Measurements from ENCODE around the gene CDH26.

The CDH26 gene

DNA sequence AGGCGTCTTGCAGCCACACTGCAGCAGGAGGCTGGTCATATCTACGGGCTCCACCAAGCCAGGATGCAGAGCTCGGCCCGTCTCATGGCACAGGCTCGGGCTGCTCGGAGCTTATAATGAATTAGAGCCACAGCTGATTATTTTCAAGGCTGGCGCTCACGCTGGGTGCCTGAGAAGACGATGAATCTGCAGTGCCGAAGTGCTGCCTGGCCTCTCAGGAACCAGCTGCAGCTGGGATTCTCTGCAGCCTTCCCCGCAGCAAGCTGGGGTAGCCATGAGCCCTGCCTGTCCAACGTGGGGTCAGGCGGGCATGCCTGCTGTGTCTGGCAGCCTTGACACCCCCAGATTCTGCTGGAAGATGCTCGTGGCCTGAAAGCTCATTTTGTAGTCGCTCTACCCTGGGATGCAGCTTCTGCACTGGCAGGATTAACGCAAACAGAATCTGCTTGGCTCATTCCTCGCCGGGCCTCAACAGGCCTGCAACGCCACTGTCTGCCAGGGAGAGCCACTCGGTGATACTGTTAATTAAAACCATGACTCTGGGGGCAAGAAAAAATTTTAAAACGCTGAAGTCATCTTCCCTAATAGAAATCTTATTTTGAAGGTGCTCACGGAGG is 104.3 kb downstream of the CDH26 start:
- Histone ChIP-seq H3K27ac (ENCODE audit: low read length) (no peak overlapping the region), H3K36me3 (replicated peaks; ENCODE audit: insufficient read depth, low read length) (no peaks in the 10 kb centered on the region), H3K27me3 (replicated peaks; ENCODE audit: insufficient read depth, low read length) (no peaks in the 10 kb centered on the region), H3K79me2 (ENCODE audit: low read length) (no peaks in the 10 kb centered on the region), H3K9ac (ENCODE audit: low read length) (no peak overlapping the region), H3K4me3 (ENCODE audit: low read length) (no peak overlapping the region), H3K9me2 (replicated peaks; ENCODE audit: insufficient read depth, low read length) (no peaks in the 10 kb centered on the region), H2AFZ (ENCODE audit: low read length) (no peak overlapping the region), H3K4me2 (ENCODE audit: low read depth, low read length) (no peak overlapping the region), H3F3A (ENCODE audit: insufficient read depth, low read length) (no peaks in the 10 kb centered on the region), H3K4me1 (ENCODE audit: low read length) (no peaks in the 10 kb centered on the region), H4K20me1 (ENCODE audit: insufficient read depth, low read length) (no peaks in the 10 kb centered on the region), H3K9me3 (replicated peaks; ENCODE audit: insufficient read depth, low read length) (no peaks in the 10 kb centered on the region)
- no peak for TF ChIP-seq CTCF (IDR thresholded peaks at IDR 0.05; ENCODE audit: low read length)
- TF ChIP-seq EZH2phosphoT487 (IDR thresholded peaks at IDR 0.05; ENCODE audit: low read length) = no peak
- no peak for TF ChIP-seq EZH2 (optimal IDR thresholded peaks at IDR 0.05; ENCODE audit: low read depth, low read length)
- no peak for DNase-seq

- no peaks in the 10 kb centered on the region for H3F3A ChIP-seq (ENCODE audit: insufficient read depth, low read length)
- H3K79me2 ChIP-seq (ENCODE audit: low read length) = no peaks in the 10 kb centered on the region
- H2AFZ ChIP-seq (ENCODE audit: low read length) = no peak overlapping the region
- H3K4me1 ChIP-seq (ENCODE audit: low read length) = no peaks in the 10 kb centered on the region
- H3K4me3 ChIP-seq (ENCODE audit: low read length) = no peak overlapping the region
- no peaks in the 10 kb centered on the region for H3K27me3 ChIP-seq (replicated peaks; ENCODE audit: insufficient read depth, low read length)
- no peak overlapping the region for H3K27ac ChIP-seq (ENCODE audit: low read length)
- TF ChIP-seq EZH2phosphoT487 (IDR thresholded peaks at IDR 0.05; ENCODE audit: low read length) (no peak), EZH2 (optimal IDR thresholded peaks at IDR 0.05; ENCODE audit: low read depth, low read length) (no peak), CTCF (IDR thresholded peaks at IDR 0.05; ENCODE audit: low read length) (no peak)
- H3K9me2 ChIP-seq (replicated peaks; ENCODE audit: insufficient read depth, low read length) = no peaks in the 10 kb centered on the region
- DNase-seq = no peak
- no peak overlapping the region for H3K9ac ChIP-seq (ENCODE audit: low read length)
- H3K9me3 ChIP-seq (replicated peaks; ENCODE audit: insufficient read depth, low read length) = no peaks in the 10 kb centered on the region
- no peak overlapping the region for H3K4me2 ChIP-seq (ENCODE audit: low read depth, low read length)
- H4K20me1 ChIP-seq (ENCODE audit: insufficient read depth, low read length) = no peaks in the 10 kb centered on the region
- H3K36me3 ChIP-seq (replicated peaks; ENCODE audit: insufficient read depth, low read length) = no peaks in the 10 kb centered on the region
Observed at GRCh38 chr20:60063048-60063451, 104.8 kb downstream of the CDH26 start.

- Histone ChIP-seq H3K79me2 (ENCODE audit: low read length) (no peaks in the 10 kb centered on the region), H4K20me1 (ENCODE audit: insufficient read depth, low read length) (no peaks in the 10 kb centered on the region), H3K9ac (ENCODE audit: low read length) (no peak overlapping the region), H3K9me3 (replicated peaks; ENCODE audit: insufficient read depth, low read length) (no peaks in the 10 kb centered on the region), H3K27me3 (replicated peaks; ENCODE audit: insufficient read depth, low read length) (no peaks in the 10 kb centered on the region), H3K36me3 (replicated peaks; ENCODE audit: insufficient read depth, low read length) (no peaks in the 10 kb centered on the region), H3K9me2 (replicated peaks; ENCODE audit: insufficient read depth, low read length) (no peaks in the 10 kb centered on the region), H2AFZ (ENCODE audit: low read length) (no peak overlapping the region), H3K4me1 (ENCODE audit: low read length) (no peaks in the 10 kb centered on the region), H3K4me3 (ENCODE audit: low read length) (no peak overlapping the region), H3K4me2 (ENCODE audit: low read depth, low read length) (no peak overlapping the region), H3F3A (ENCODE audit: insufficient read depth, low read length) (no peaks in the 10 kb centered on the region), H3K27ac (ENCODE audit: low read length) (no peak overlapping the region)
- DNase-seq = no peak
- no peak for TF ChIP-seq EZH2 (optimal IDR thresholded peaks at IDR 0.05; ENCODE audit: low read depth, low read length)
- TF ChIP-seq CTCF (IDR thresholded peaks at IDR 0.05; ENCODE audit: low read length) = no peak
- no peak for TF ChIP-seq EZH2phosphoT487 (IDR thresholded peaks at IDR 0.05; ENCODE audit: low read length)
Observed at GRCh38 chr20:60063739-60064380, 105.6 kb downstream of the CDH26 start.
